Measurements from ENCODE around the gene SLC44A4.
"Not testable (repeated sequence)": the region's sequence is repeated elsewhere in the genome, so short reads cannot be mapped to it uniquely, and the experiment has no call there.

SLC44A4 gene

DNA sequence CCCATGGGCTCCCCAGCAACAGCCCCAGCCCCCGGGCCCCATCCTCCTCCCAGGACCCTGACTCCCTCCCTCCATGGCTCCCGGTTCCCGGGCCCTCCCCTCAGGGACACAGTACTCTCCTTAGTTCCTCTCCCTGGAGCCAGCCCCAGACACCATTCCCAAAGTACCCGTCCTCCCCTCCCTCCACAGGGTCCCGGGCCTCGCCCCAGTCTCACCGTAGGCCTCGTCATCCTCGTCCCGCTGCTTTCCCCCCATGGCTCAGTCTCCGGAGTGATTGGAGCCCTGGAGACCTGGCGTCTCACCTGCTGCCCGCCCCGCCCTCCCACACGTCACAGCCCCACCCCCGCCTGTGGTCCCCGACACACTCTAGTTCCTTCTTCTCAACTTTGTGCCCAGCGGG, at the start of gene SLC44A4:
TSS of gene SLC44A4 (minus strand) at position 272 of the 400 bp plus-strand sequence. CDS start at position 255, 17 bp downstream.
- no peak for DNase-seq (ENCODE audit: low read depth)

- DNase-seq (ENCODE audit: low read depth): no peak
Measured at GRCh38 chr6:31928672-31928939, 49.8 kb upstream of the SLC44A4 start.

- DNase-seq (ENCODE audit: low read depth): no peak
Measured at GRCh38 chr6:31927863-31928671, 49.3 kb upstream of the SLC44A4 start.

DNA sequence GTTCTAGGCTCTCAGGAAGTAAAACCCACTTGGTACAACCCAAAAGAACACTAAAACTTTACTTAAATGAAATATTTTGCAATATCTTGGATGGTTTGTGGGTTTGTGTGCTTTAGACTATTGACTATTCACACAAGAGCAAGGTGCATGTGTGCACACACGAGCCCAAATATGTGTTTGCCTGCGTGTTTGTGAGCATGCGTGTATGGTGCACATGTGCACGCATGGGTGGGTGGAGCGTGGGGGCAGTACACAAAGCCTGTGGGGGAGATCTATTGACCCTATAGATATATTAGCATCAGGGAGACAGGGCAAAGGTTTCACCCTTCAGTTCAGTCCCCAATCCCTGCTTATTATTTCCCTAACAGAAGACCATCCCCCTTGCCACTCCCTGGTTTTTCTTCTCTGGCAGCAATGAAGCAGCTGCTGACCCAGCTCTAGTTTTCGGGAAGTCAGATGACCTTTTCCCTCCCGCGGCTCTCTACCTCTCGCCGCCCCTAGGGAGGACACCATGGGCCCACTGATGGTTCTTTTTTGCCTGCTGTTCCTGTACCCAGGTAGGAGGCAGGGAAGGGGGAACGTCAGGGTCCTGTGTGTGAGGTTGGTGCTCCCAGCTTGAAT, 48.6 kb upstream of the SLC44A4 start, which contains the start of gene C2:
TSS of gene C2 (plus strand) at position 476 of the 621 bp plus-strand sequence. CDS start at position 512, 36 bp downstream.
- DNase-seq (ENCODE audit: low read depth): no peak

GRCh38 chr6:31922942-31923341, 44.1 kb upstream of the SLC44A4 start:
- no peak for DNase-seq (ENCODE audit: low read depth)

DNA sequence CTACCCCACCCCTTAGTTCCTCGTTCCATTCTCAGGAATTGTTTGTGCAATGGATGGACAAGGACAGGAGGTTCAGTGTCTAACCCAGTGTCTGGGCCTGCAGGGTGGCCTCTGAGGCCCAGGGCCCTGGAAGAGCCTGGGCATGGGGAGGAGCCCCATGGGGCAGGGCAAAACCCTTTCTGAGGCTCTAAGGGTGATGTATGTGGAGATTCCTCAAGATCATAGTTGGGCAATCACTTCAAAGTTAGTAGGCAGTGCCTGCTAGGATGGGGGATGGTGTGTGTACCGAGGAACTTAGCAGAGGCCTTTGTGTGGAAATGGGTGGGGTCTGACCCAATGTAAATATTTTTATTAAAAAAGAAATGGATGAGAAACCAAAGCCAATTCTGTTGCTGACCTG, 42.0 kb upstream of the SLC44A4 start:
- DNase-seq (ENCODE audit: low read depth): no peak

DNA sequence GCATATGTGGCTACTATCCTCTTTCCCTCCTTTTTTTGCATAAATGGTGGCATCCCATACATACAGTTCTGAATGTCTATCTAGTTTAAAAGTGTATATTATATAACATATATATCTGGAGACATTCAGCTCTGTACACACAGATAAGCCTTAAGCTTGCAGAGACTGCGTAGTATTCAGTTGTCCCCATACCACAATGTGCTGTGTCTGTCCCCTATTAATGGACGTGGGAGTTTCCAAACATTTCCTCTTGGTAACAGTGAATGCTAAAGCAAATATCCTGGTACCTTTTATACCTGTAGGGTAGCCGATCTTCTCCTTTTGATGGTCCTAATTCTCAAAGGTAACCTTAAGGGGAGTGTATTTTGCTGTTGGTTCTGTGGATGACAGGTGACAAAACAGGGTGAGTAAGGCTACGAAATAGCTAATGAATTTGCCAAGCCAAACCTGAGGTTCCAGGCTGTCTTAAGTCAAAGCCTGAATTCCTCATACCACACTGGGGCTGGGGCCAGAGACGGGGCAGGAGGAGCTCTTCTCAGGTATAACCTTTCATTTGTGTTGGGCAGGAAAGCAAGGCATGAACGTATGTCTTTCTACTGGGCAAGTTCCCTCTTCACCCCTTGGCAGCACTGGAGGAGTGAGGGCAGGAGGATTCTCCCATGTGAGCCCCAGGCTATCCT, 41.0 kb upstream of the SLC44A4 start:
- no peak for DNase-seq (ENCODE audit: low read depth)

- DNase-seq (ENCODE audit: low read depth): no peak
Measured at GRCh38 chr6:31918069-31918720, 39.4 kb upstream of the SLC44A4 start.

GRCh38 chr6:31915756-31916155, 37.0 kb upstream of the SLC44A4 start:
- no peak for DNase-seq (ENCODE audit: low read depth)

GRCh38 chr6:31915351-31915750, 36.6 kb upstream of the SLC44A4 start:
- no peak for DNase-seq (ENCODE audit: low read depth)

DNA sequence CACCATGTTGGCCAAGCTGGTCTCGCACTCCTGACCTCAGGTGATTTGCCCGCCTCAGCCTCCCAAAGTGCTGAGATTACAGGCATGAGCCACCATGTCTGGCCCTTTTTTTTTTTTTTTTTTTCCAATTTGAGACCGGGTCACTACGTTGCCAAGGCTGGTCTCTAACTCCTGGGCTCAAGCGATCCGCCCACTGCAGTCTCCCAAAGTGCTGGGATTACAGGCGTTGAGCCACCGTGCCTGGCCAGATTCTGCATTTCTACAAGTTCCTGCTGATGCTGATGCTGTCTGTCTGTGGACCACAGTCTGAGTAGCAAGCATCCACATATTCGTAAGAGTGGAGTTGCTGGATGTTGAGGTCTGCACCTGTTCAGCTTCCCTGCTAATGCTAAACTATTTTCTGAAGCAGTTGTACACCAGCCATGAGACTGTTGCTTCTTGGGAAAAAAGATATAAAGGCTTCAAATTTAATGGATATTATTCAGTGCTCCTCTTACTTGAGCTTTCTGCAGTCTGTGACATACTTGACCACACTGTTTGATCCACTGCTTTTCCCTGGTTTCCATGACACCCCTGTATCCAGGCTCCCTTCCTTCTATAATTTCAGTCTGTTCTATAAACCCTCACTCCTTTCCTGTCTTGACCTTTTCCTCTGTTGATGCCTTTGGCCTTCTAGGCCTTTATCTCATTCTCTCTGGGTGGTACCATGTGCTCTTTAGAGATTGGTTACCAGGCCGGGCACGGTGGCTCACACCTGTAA, 33.2 kb upstream of the SLC44A4 start:
- DNase-seq (ENCODE audit: low read depth): no peak

DNA sequence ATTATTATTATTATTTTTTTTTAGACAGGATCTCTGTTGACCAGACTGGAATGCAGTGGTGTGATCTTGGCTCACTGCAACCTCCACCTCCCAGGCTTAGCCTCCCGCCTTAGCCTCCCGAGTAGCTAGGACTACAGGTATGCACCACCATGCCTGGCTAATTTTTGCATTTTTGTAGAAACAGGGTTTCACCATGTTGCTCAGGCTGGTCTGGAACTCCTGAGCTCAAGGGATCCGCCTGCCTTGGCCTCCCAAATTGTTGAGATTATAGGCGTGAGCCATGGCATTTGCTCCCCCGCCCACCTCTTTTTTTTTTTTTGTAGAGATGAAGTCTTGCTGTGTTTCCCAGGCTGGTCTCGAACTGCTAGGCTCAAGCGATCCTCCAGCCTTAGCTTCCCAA, 30.5 kb upstream of the SLC44A4 start:
- DNase-seq (ENCODE audit: low read depth): not testable (repeated sequence)

GRCh38 chr6:31908791-31909190, 30.0 kb upstream of the SLC44A4 start:
- no peak for DNase-seq (ENCODE audit: low read depth)

DNA sequence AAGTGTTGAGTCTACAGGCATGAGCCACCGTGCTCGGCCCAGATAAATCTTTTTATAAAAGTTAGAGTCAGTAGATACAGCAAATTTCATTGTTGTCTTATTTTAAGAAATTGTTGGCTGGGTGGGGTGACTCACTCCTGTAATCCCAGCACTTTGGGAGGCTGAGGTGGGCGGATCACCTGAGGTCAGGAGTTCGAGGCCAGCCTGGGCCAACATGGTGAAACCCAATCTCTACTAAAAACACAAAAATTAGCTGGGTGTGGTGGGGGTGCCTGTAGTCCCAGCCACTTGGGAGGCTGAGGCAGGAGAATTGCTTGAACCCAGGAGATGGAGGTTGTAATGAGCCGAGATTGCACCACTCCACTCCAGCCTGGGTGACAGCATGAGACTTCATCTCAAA, 29.5 kb upstream of the SLC44A4 start:
- not testable (repeated sequence) for DNase-seq (ENCODE audit: low read depth)

GRCh38 chr6:31907158-31907813, 28.5 kb upstream of the SLC44A4 start:
- DNase-seq (ENCODE audit: low read depth): no peak

GRCh38 chr6:31906727-31907126, 27.9 kb upstream of the SLC44A4 start:
- DNase-seq (ENCODE audit: low read depth): not testable (repeated sequence)

DNA sequence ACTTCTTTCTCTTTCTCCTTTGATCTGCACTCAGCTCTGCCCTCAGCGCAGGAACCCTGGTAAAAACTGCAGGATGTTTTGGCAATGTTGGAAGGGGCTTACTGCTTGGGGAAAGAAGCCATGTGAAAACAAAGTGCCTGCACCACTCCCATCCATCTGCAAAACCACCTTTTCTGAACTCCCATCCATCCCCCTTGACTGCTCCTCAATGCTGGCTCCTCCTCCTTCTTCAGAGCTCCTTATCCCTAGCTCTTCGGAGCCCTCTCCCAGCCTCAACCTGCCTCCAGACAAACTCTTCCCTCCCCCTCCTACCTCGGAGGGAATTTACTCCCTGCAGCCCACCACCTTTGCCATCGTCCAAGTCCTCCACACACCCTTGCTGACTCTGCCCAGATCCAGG, 27.3 kb upstream of the SLC44A4 start:
- no peak for DNase-seq (ENCODE audit: low read depth)

DNA sequence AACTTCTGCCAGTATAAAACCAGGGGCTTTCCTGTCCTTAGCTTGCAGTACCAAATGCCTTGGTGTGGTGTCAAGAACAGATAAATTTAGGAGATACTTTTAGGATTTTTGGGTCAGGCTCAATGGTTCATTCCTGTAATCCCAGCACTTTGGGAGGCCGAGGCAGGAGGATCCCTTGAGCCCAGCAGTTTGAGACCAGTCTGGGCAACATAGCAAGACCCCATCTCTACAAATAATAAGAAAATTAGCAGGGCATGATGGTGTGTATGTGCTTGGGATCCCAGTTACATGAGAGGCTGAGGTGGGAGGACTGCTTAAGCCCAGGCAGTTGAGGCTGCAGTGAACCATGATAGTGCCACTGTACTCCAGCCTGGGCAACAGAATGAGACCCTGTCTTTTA, 26.2 kb upstream of the SLC44A4 start:
- DNase-seq (ENCODE audit: low read depth): no peak

- DNase-seq (ENCODE audit: low read depth): no peak
Measured at GRCh38 chr6:31903957-31904356, 25.2 kb upstream of the SLC44A4 start.

GRCh38 chr6:31901953-31902643, 23.3 kb upstream of the SLC44A4 start, which contains the start of gene ZBTB12:
Gene ZBTB12, minus strand, starts transcription at chr6:31902086. Its CDS starts 781 bp downstream, at chr6:31901305.
- peak; percentile 95 for DNase-seq (ENCODE audit: low read depth)
